HepG2 (cell line): ENCODE measurements around the gene HPD. TPM values are rescaled to one million over a fixed set of nuclear protein-coding genes. Genes with fewer than 3 reads are reported as not detected.

ENCODE experiments used
- CREBL2 ChIP-seq: sonication (generic); formaldehyde crosslinking; IDR thresholded peaks from 2 replicates; pipeline ENCODE4 v1.8.1; 2023; ENCODE audit warnings: missing genetic modification reagents, mild to moderate bottlenecking, borderline replicate concordance
- CTCF ChIP-seq: sonication (generic); formaldehyde crosslinking; IDR thresholded peaks from 2 replicates; pipeline ENCODE4 v1.5.0; 2020; ENCODE audit warnings: mild to moderate bottlenecking, missing genetic modification reagents, moderate library complexity
- FOXP4 ChIP-seq: sonication (generic); formaldehyde crosslinking; IDR thresholded peaks from 2 replicates; pipeline ENCODE4 v1.4.0; 2020; ENCODE audit warnings: missing genetic modification reagents
- IRX3 ChIP-seq: sonication (generic); formaldehyde crosslinking; IDR thresholded peaks from 2 replicates; pipeline ENCODE4 v1.8.1; 2023; ENCODE audit warnings: mild to moderate bottlenecking, low read depth, missing genetic modification reagents, borderline replicate concordance
- KDM4B ChIP-seq: sonication (generic); formaldehyde crosslinking; IDR thresholded peaks from 2 replicates; pipeline ENCODE4 v1.4.0; 2020; ENCODE audit warnings: missing genetic modification reagents
- MAF1 ChIP-seq: sonication (generic); formaldehyde crosslinking; IDR thresholded peaks from 2 replicates; pipeline ENCODE4 v1.5.0; 2020; ENCODE audit warnings: missing genetic modification reagents, borderline replicate concordance
- MYC ChIP-seq: sonication (generic); formaldehyde crosslinking; IDR thresholded peaks from 2 replicates; pipeline ENCODE4 v1.9.0; 2021; ENCODE audit warnings: missing genetic modification reagents, borderline replicate concordance
- POLR2AphosphoS2 ChIP-seq: IDR thresholded peaks from 2 replicates; pipeline ENCODE4 v1.6.1; 2011; ENCODE audit warnings: low read depth, low read length, improper control_type of control experiment
- POLR2AphosphoS5 ChIP-seq: IDR thresholded peaks from 2 replicates; pipeline ENCODE4 v1.6.1; 2012; ENCODE audit warnings: low read depth, low read length
- RARG ChIP-seq: sonication (generic); formaldehyde crosslinking; IDR thresholded peaks from 2 replicates; pipeline ENCODE4 v1.4.0; 2020; ENCODE audit warnings: low read depth, mild to moderate bottlenecking, missing genetic modification reagents
- SMYD3 ChIP-seq: sonication (generic); formaldehyde crosslinking; IDR thresholded peaks from 2 replicates; pipeline ENCODE4 v1.8.1; 2023; ENCODE audit warnings: mild to moderate bottlenecking, missing genetic modification reagents
- SP1 ChIP-seq, 2 experiments: fragments of 450-650 bp in 1 of 2; sonication (generic) in 1 of 2; formaldehyde crosslinking in 1 of 2; IDR thresholded peaks; 2 replicates each; pipeline versions ENCODE4 v1.4.0 to v1.6.1; 2016 to 2020; ENCODE audit warnings: missing genetic modification reagents in 1 of 2
- ZBTB42 ChIP-seq: sonication (generic); formaldehyde crosslinking; IDR thresholded peaks from 2 replicates; pipeline ENCODE4 v1.5.0; 2020; ENCODE audit warnings: mild to moderate bottlenecking, missing genetic modification reagents
- ZFAT ChIP-seq: sonication (generic); formaldehyde crosslinking; conservative IDR thresholded peaks from 2 replicates; pipeline ENCODE4 v1.8.1; 2023; ENCODE audit warnings: missing genetic modification reagents, inconsistent platforms
- ZNF296 ChIP-seq: sonication (generic); formaldehyde crosslinking; conservative IDR thresholded peaks from 2 replicates; pipeline ENCODE4 v1.5.0; 2020; ENCODE audit warnings: mild to moderate bottlenecking, missing genetic modification reagents
- ZNF317 ChIP-seq: sonication (generic); formaldehyde crosslinking; IDR thresholded peaks from 2 replicates; pipeline ENCODE4 v1.5.0; 2020; ENCODE audit warnings: mild to moderate bottlenecking, missing genetic modification reagents
- ZNF570 ChIP-seq: sonication (generic); formaldehyde crosslinking; IDR thresholded peaks from 2 replicates; pipeline ENCODE4 v1.4.0; 2020; ENCODE audit warnings: mild to moderate bottlenecking, missing genetic modification reagents, borderline replicate concordance
- ZNF687 ChIP-seq: sonication (generic); formaldehyde crosslinking; IDR thresholded peaks from 2 replicates; pipeline ENCODE4 v1.5.1; 2020; ENCODE audit warnings: mild to moderate bottlenecking, missing genetic modification reagents, moderate library complexity
- ZSCAN31 ChIP-seq: sonication (generic); formaldehyde crosslinking; IDR thresholded peaks from 2 replicates; pipeline ENCODE4 v1.5.0; 2020; ENCODE audit warnings: low read depth, mild to moderate bottlenecking, missing genetic modification reagents
- polyA plus RNA-seq, 8 experiments: library from polyadenylated mRNA; depleted of rRNA in 3 of 8; stranded (reverse) in 7 of 8; unstranded in 1 of 8; fragments of >200 nt; fragmentation: Illumina TruSeq in 4 of 8; extraction: Trizol in 4 of 8; gene quantifications; 2 replicates each; pipeline versions ENCODE4 v1.2.1 to v1.2.3, GENCODE V29; 2011 to 2016; ENCODE audit warnings: low read depth in 4 of 8, missing spikeins in 1 of 8, mixed read lengths in 1 of 8; ENCODE audit not compliant: insufficient read depth in 1 of 8
- total RNA-seq, 5 experiments: library from RNA; depleted of rRNA; stranded (reverse); fragments of >200 nt; fragmentation: Illumina TruSeq; extraction: Trizol; gene quantifications; 2 replicates each; pipeline ENCODE4 v1.2.3, GENCODE V29; 2016; ENCODE audit warnings: low read depth in 1 of 5

Gene HPD
- total and polyA plus RNA-seq, 2 of the 13 experiments (the other 11 are each of a cell fraction or from before 2014, with no cell fraction given): 120 to 195 TPM

GRCh38 chr12:121888478-121889273 is 30.0 kb upstream of the HPD start, which contains the start of gene PSMD9 (continued):
- TF ChIP-seq SMYD3 (CRISPR knock-in tag) (peak; percentile 90; the same call in 1 of the 2 replicates), ZNF687 (CRISPR knock-in tag) (peak; percentile 100), ZNF296 (CRISPR knock-in tag) (no peak), CTCF (CRISPR knock-in tag) (peak; percentile 94), MAF1 (CRISPR knock-in tag) (peak; percentile 81; the same call in 1 of the 2 replicates), RARG (CRISPR knock-in tag) (peak; percentile 91; the same call in 1 of the 2 replicates), SP1 (IDR thresholded peaks at IDR 0.05) (no peak), SP1 (CRISPR knock-in tag; IDR thresholded peaks at IDR 0.05) (peak; percentile 94), ZSCAN31 (CRISPR knock-in tag) (peak; percentile 97), POLR2AphosphoS2 (no peak), ZNF570 (CRISPR knock-in tag) (no peak), ZBTB42 (CRISPR knock-in tag) (no peak), POLR2AphosphoS5 (peak; percentile 73), KDM4B (CRISPR knock-in tag) (0 out of 2 replicates have a peak, but pooled peaks have one; percentile 33), ZFAT (no peak), ZNF317 (CRISPR knock-in tag) (peak; percentile 92), IRX3 (CRISPR knock-in tag) (0 out of 2 replicates have a peak, but pooled peaks have one; percentile 60), CREBL2 (CRISPR knock-in tag) (no peak), FOXP4 (peak; percentile 60), MYC (CRISPR knock-in tag) (peak; percentile 100)
